ENCODE results near the gene RPS6KA1.

DNA sequence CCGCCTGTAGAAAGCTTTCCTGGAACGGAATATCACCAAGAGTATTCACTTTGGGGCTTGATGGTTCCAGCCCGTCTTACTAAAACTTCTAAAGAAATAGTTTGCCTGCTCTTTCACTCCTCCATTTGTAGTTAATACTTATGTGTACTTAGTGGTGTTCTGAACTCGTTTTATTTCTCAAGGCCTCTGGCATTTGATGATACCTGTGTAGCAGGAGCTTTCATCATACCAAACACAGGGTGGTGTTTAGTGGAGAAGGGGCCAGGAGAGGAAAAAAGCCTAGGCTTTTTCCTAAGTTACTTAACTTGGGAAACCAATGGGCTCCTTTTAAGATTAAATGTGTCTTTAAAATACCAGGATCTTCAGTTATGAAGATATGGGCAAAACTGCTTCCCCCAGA, 74.3 kb downstream of the RPS6KA1 start:
- TF ChIP-seq, protein P1, sequence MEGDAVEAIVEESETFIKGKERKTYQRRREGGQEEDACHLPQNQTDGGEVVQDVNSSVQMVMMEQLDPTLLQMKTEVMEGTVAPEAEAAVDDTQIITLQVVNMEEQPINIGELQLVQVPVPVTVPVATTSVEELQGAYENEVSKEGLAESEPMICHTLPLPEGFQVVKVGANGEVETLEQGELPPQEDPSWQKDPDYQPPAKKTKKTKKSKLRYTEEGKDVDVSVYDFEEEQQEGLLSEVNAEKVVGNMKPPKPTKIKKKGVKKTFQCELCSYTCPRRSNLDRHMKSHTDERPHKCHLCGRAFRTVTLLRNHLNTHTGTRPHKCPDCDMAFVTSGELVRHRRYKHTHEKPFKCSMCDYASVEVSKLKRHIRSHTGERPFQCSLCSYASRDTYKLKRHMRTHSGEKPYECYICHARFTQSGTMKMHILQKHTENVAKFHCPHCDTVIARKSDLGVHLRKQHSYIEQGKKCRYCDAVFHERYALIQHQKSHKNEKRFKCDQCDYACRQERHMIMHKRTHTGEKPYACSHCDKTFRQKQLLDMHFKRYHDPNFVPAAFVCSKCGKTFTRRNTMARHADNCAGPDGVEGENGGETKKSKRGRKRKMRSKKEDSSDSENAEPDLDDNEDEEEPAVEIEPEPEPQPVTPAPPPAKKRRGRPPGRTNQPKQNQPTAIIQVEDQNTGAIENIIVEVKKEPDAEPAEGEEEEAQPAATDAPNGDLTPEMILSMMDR (IDR thresholded peaks at IDR 0.05): no peak
- TF ChIP-seq POLR2A (IDR thresholded peaks at IDR 0.05) (no peak), EP300 (IDR thresholded peaks at IDR 0.05; ENCODE audit: low read depth) (no peak)
